Fibroblast of lung (primary cell): ENCODE data around the gene LYRM2.

Source experiments
- EZH2 ChIP-seq: IDR thresholded peaks from 2 replicates; pipeline ENCODE4 v1.5.1; 2012; ENCODE audit warnings: low read length, control low read depth, mild to moderate bottlenecking; ENCODE audit errors: missing control alignments
- TF ChIP-seq, protein P1 (sequence below), 2 donors: IDR thresholded peaks in 1 of 2; conservative IDR thresholded peaks in 1 of 2; 1 replicate in 1 of 2; 2 replicates in 1 of 2; pipeline ENCODE4 v1.5.1; 2011 to 2012; ENCODE audit warnings: low read length in 2 of 2, control low read depth in 1 of 2, inconsistent platforms in 1 of 2, low read depth in 1 of 2, mild to moderate bottlenecking in 1 of 2

DNA sequence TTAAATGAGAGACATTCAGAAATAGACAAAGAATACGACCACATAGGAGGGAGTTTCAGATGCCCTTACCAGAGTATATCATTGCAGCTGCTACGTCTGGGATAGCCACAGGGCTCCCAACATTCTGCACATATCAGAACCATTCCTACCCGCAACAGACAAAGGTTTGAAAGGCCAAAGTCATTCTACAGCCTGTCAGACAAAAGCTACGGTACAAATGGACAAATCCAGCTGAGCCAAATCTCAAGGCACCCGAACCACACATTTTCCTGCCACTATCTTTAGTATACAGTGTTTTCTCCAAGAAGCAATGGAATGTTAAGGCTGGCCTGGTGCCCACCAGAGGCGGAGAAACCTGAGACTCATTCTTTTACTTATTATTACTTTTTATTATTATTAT lies 30.5 kb upstream of the LYRM2 start:
- TF ChIP-seq, protein P1, sequence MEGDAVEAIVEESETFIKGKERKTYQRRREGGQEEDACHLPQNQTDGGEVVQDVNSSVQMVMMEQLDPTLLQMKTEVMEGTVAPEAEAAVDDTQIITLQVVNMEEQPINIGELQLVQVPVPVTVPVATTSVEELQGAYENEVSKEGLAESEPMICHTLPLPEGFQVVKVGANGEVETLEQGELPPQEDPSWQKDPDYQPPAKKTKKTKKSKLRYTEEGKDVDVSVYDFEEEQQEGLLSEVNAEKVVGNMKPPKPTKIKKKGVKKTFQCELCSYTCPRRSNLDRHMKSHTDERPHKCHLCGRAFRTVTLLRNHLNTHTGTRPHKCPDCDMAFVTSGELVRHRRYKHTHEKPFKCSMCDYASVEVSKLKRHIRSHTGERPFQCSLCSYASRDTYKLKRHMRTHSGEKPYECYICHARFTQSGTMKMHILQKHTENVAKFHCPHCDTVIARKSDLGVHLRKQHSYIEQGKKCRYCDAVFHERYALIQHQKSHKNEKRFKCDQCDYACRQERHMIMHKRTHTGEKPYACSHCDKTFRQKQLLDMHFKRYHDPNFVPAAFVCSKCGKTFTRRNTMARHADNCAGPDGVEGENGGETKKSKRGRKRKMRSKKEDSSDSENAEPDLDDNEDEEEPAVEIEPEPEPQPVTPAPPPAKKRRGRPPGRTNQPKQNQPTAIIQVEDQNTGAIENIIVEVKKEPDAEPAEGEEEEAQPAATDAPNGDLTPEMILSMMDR (conservative IDR thresholded peaks at IDR 0.05 in 1 of 2, IDR thresholded peaks at IDR 0.05 in 1 of 2; ENCODE audit: low read depth in 1 of 2, low read length in 2 of 2): no peak
- no peak for TF ChIP-seq EZH2
